GM19023 (cell line): ENCODE data around the gene CLMP.

Source experiments
- ATAC-seq: cut with Tn5 transposase; IDR thresholded peaks from one replicate; pipeline ENCODE4 v1.9.1; 2021; ENCODE audit warnings: mild to moderate bottlenecking, moderate library complexity; ENCODE audit not compliant: unreplicated experiment

The CLMP gene

GRCh38 chr11:123087657-123088056 is 107.4 kb downstream of the CLMP start:
- ATAC-seq = peak; percentile 88

- no peak for ATAC-seq
These were observed 108.7 kb downstream of the CLMP start for GRCh38 chr11:123086305-123086704.

- ATAC-seq = no peak
These were observed 109.6 kb downstream of the CLMP start for GRCh38 chr11:123085497-123085896.

- ATAC-seq = no peak
These were observed 110.6 kb downstream of the CLMP start for GRCh38 chr11:123084454-123084853.

GRCh38 chr11:123083623-123084029 is 111.4 kb downstream of the CLMP start:
- no peak for ATAC-seq

- ATAC-seq = no peak
These were observed 112.1 kb downstream of the CLMP start for GRCh38 chr11:123082977-123083376.

- no peak for ATAC-seq
These were observed 115.0 kb downstream of the CLMP start for GRCh38 chr11:123080015-123080414.

GRCh38 chr11:123076484-123076883 is 118.6 kb downstream of the CLMP start:
- ATAC-seq = no peak

- no peak for ATAC-seq
These were observed 121.5 kb downstream of the CLMP start for GRCh38 chr11:123073343-123074057.

- no peak for ATAC-seq
These were observed 122.3 kb downstream of the CLMP start for GRCh38 chr11:123072762-123073161.

GRCh38 chr11:123072332-123072761 is 122.7 kb downstream of the CLMP start:
- ATAC-seq = no peak

GRCh38 chr11:123069908-123070821 is 124.9 kb downstream of the CLMP start:
- ATAC-seq = peak; percentile 57

- ATAC-seq = no peak
These were observed 129.4 kb downstream of the CLMP start for GRCh38 chr11:123065621-123066020.

GRCh38 chr11:123063826-123064657 is 131.0 kb downstream of the CLMP start:
- no peak for ATAC-seq

- ATAC-seq = peak; percentile 0
These were observed 131.9 kb downstream of the CLMP start for GRCh38 chr11:123062892-123063825.

GRCh38 chr11:123062158-123062891 is 132.7 kb downstream of the CLMP start:
- ATAC-seq = peak; percentile 88

- ATAC-seq = peak; percentile 0
These were observed 133.5 kb downstream of the CLMP start, which contains the start of gene HSPA8 for GRCh38 chr11:123061403-123062157. HSPA8 (minus strand) TSS chr11:123062136; CDS start chr11:123061324, 812 bp downstream.

- ATAC-seq = no peak
These were observed 134.6 kb downstream of the CLMP start for GRCh38 chr11:123060277-123061000.
